Measurements from ENCODE around the gene BRD3OS.

The BRD3OS gene

GRCh38 chr9:134007150-134007549 lies 18.1 kb upstream of the BRD3OS start:
- no peak for DNase-seq

DNA sequence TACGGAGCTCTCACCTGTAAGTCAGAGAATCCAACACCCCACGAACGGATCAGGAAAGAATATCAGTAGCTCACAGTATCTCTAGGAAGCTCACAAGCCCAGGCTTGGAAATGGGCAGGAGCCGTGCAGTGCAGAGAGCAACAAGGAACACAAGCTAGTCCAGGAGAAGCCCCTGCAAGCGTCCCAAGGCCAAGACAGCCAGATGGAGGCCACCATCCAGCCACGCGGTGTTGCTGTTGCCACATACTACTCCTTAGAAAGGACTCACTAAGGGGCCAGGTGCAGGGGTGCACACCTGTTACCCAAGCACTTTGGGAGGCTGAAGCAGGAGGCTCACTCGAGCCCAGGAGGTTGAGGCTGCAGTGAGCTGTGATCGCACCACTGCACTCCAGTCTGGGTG lies 17.7 kb upstream of the BRD3OS start:
- no peak for DNase-seq

GRCh38 chr9:134010310-134011173 lies 14.7 kb upstream of the BRD3OS start:
- no peak for DNase-seq

DNA sequence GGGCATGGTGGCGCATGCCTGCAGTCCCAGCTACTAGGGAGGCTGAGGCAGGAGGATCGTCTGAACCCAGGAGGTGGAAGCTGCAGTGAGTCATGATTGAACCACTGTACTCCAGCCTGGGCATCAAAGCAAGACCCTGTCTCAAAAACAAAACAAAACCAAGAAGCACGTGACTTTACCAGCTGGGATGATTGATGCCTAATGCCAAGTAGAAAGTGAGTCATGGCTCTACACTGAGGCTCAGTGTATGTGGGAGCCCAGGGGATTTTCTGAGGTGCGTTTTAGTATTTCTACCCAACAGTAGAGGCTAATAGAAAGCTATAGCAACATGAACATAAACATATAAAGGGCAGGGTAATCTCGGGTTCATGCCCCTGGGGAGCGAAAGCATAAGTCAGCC lies 13.9 kb upstream of the BRD3OS start:
- no peak for DNase-seq

DNA sequence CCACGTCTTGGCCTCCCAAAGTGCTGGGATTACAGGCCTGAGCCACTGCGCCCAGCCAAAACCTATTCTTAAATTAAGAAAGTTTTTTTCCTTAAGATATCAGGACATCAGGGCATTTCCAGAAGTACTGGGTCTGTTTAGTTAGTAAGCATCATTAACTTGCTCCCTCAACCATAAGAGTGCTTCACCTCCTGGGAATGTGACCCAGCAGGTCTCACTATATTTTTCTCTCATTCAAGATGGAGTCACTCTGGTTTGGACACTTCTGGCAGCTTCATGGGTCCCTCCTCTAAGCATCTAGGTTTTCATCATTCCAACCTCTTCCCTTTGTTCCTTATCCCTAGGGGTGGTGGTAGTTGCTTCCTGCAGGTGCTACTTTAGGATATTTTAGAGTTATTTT lies 10.3 kb upstream of the BRD3OS start:
- no peak for DNase-seq

GRCh38 chr9:134024214-134024792 lies 978 bp upstream of the BRD3OS start:
- DNase-seq, result no peak

GRCh38 chr9:134025606-134026541 lies 593 bp downstream of the BRD3OS start:
- DNase-seq, result no peak

DNA sequence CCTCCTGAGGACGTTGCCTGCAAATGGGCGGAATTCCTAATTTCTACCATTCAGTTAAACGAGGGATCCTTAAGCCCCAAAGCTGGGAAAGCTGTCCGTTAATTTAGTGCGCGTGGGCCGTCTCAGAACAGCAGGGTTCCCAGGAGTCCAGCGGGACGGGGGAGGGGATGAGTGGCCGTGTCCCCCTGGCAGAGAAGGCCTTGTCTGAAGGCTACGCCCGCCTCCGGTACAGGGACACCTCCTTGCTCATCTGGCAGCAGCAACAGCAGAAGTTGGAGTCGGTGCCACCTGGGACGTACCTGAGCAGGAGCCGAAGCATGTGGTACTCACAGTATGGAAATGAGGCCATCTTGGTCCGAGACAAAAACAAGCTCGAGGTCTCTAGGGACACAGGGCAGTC lies 1.3 kb downstream of the BRD3OS start:
- no peak for DNase-seq

- no peak for DNase-seq
Measured at GRCh38 chr9:134026981-134027380, 1.7 kb downstream of the BRD3OS start.

DNA sequence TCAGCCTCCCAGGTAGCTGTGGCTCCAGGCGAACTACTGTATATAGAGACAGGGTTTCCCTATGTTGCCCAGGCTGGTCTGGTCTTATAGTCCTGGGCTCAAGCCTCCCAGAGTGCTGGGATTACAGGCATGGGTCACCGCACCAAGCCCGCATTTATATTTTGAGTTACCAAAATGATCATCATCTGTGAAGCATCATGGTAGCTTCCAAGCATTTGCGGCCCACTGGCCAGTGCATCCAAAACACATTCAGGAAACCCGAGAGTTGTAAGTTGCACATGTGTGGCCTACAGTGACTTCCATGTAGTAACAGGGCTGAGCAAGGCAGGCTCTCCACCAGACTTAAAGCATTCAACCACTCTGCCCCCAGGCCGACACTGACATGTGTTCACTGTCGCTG lies 2.3 kb downstream of the BRD3OS start:
- DNase-seq, result no peak

DNA sequence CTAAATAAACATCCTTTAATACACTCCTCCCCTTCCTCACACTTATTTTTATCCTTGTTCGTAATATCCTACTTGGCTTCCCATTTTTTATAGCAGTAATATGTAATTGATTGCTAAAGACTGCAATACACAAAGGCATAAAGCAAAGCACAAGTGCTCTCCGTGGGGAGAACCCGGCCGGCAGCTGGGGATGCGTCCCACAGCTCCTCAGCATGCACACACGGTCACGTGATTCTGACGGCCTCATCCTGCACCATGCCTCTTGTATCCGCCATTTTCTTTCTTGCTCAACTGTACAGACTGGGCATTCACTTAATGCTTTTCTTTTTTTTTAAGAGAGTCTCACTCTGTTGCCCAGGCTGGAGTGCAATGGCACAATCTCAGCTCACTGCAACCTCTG lies 2.8 kb downstream of the BRD3OS start:
- no peak for DNase-seq

DNA sequence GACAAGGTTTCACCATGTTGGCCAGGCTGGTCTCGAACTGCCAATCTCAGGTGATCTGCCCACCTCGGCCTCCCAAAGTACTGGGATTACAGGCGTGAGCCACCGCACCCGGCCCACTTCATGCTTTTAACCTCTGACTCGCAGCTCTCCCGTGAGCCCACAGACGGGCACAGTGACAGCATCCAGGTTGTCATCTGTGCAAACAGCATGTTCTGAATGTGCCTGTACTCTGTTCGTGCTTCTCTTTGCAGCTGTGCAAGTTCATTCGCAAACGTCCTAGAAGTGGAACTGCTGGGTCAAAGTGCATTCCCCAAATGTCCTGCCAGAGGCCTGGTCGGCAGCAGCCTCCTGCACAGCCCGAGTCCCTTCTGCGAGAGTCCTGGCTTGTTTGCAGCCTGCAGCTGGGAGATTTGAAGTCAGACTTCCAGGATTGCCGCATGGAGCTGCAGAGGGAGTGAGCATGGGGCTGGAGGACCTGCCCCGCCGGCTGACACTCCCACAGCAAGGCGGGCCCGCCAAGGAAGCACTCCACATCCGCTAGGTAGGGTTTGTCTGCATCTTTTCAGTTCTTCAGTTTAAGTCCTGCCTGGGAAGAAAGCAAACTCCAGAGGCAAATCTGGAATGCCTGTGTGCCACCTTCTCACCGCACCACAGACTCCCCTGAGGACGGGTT lies 3.4 kb downstream of the BRD3OS start:
- no peak for DNase-seq

DNA sequence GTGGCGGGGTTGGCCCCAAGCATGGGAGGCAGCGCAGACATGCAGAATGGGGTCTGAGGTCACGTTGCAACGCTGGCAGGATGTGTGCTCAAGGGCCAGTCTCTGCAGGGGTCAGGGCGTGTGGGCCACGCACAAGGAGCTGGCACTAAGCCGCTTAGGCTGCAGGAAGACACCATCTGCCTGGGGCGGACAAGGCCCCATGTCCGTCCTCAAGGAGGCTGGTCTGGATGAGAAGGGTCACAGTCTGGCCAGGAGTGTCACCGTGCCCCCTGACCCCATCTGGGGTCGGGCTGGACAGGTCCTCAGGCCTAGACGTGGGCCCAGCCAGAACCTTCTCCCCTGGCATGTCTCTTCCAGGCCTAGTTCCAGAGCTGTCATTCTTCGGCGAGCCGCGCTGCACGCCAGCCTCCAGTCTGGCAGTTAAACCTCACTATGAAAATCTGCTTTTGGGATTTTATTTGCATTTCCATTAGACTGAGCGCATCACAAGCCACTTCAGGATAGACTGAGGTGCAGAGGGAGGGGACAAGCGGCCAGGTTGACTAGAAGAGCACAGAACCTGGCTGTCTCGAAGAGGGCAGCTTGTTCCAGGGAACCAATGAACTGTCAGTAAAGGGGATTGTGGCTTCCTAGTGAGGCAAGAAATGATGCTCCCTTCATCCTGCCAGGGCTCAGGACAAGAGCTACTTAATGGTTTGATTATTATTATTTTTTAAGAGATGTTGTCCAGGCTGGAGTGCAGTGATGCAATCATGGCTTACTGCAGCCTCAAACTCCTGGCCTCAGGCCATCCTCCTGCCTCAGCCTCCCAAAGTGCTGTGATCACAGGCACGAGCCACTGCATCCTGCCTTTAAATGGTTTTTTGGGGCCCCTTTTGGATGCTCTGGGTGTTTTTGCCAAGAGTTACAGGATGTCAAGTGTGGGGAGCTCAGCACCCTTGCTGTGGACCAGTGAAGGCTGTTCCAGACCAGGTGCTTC lies 4.3 kb downstream of the BRD3OS start:
- DNase-seq, result no peak

DNA sequence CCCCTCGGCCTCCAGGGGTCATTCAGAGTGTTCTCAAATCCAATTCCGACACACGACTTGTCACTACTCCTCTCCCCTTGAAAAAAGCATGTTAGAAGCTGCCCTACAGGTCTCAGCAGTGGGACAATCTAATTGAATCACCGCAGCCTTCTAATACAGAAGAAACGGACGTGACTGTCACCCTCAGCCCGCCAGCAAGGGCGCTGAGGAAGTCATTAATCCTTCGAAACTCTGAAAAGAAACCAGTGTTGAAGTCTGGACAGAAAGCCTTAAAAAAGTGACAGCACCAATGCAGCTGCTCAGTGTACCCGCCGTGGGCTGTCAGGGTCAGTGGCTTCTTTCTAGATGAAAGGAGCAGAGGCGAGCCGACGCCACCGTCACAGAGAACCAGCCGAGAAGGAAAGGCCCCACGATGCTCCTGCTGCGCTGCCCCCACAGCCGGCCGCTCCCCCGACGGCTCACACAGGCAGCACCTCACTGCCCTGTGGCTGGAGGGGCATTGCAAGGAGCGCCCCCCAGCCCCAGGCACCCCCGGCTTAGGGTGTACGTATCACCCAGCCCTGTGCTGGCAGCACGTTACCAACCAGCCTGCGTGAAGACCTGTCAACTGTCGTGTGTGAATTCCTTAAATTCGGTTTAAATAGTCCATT lies 5.7 kb downstream of the BRD3OS start:
- DNase-seq, result no peak

- no peak for DNase-seq
Measured at GRCh38 chr9:134031783-134032182, 6.5 kb downstream of the BRD3OS start.

DNA sequence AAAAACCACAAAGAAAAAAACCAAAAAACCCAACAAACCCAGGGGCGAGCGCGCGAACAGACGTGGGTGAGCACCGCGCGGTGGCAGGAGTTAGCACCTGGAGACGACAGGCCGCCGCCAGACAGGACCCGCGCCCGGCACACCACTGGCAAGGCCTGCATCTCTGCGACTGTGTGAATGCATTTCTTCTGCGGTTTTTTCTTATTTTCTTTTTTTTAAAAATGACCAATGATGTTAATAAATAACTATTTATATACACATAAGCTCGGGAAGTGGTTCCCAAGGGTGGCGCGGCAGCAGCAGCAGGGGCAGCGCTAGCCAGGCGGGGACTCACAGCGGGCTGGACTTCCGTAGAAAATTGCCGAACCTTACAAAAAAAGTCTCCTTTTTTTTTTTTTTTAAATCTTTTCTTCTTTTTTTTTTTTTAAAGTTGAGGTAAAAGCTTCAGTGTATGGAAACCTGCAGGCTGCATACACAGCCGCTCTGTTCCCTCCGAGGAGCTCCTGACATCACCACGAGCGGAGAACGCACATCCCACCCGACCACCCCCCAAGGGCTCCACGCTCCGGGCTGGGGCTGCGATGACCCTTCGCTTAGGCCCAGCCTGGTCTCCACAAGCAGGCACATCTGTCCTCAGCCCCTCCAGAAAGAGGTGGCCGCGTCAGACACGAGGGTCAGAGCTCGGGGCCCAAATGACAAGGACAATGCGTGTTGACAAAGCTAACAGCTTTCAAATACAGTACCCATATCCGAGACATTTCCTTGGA lies 7.4 kb downstream of the BRD3OS start:
- DNase-seq, result no peak

- DNase-seq, result no peak
Measured at GRCh38 chr9:134033516-134034214, 8.4 kb downstream of the BRD3OS start.

- DNase-seq, result no peak
Measured at GRCh38 chr9:134034215-134035040, 9.1 kb downstream of the BRD3OS start.

All from NCI-H1694 treated with DMSO at 0.1 percent for 48 hours (cell line).